ENCODE results near the gene FGFR2.

GRCh38 chr10:121567569-121567968 lies 30.7 kb downstream of the FGFR2 start:
- TF ChIP-seq CTCF (conservative IDR thresholded peaks at IDR 0.05; ENCODE audit: low read length) (no peak), EZH2phosphoT487 (IDR thresholded peaks at IDR 0.05; ENCODE audit: borderline replicate concordance, low read depth, low read length) (no peak)

All from OCI-LY7 (cell line).